ENCODE data around the gene MISP3.
A peak's percentile ranks its signal among the peaks of the same experiment; 100 is the strongest.

The MISP3 gene

GRCh38 chr19:14078411-14078810 lies 5.8 kb downstream of the MISP3 start:
- no peak for DNase-seq (ENCODE audit: low read depth in 2 of 3, low spot score in 2 of 3)

- DNase-seq (ENCODE audit: low read depth in 2 of 3, low spot score in 2 of 3), result peak; percentile 94 to 99 (median 95)
Measured at GRCh38 chr19:14080887-14081796, 8.6 kb downstream of the MISP3 start.

- DNase-seq (ENCODE audit: low read depth in 2 of 3, low spot score in 2 of 3), result no peak
Measured at GRCh38 chr19:14081797-14082674, 9.4 kb downstream of the MISP3 start.

GRCh38 chr19:14082675-14082960 lies 10.0 kb downstream of the MISP3 start:
- DNase-seq (ENCODE audit: low read depth in 2 of 3, low spot score in 2 of 3), result no peak

GRCh38 chr19:14085309-14085995 lies 12.9 kb downstream of the MISP3 start, which contains the start of gene C19orf67:
Gene C19orf67, minus strand, starts transcription at chr19:14085783. Its CDS starts 156 bp downstream, at chr19:14085627.
- DNase-seq (ENCODE audit: low read depth in 2 of 3, low spot score in 2 of 3), result no peak

- DNase-seq (ENCODE audit: low read depth in 2 of 3, low spot score in 2 of 3), result no peak
Measured at GRCh38 chr19:14086098-14086497, 13.5 kb downstream of the MISP3 start.

GRCh38 chr19:14088634-14089411 lies 16.2 kb downstream of the MISP3 start:
- DNase-seq (ENCODE audit: low read depth in 2 of 3, low spot score in 2 of 3), result no peak

GRCh38 chr19:14089412-14089661 lies 16.8 kb downstream of the MISP3 start:
- no peak for DNase-seq (ENCODE audit: low read depth in 2 of 3, low spot score in 2 of 3)

- DNase-seq (ENCODE audit: low read depth in 2 of 3, low spot score in 2 of 3), result no peak
Measured at GRCh38 chr19:14089662-14090508, 17.3 kb downstream of the MISP3 start.

- DNase-seq (ENCODE audit: low read depth in 2 of 3, low spot score in 2 of 3), result peak in 1 of 3 experiments; percentile 46
Measured at GRCh38 chr19:14090509-14091080, 18.0 kb downstream of the MISP3 start, which contains the start of gene SAMD1. Gene SAMD1, minus strand, starts transcription at chr19:14090751.

GRCh38 chr19:14091081-14091812 lies 18.7 kb downstream of the MISP3 start:
- DNase-seq (ENCODE audit: low read depth in 2 of 3, low spot score in 2 of 3), result peak in 1 of 3 experiments; percentile 57

GRCh38 chr19:14091813-14092462 lies 19.4 kb downstream of the MISP3 start:
- no peak for DNase-seq (ENCODE audit: low read depth in 2 of 3, low spot score in 2 of 3)

- DNase-seq (ENCODE audit: low read depth in 2 of 3, low spot score in 2 of 3), result no peak
Measured at GRCh38 chr19:14093117-14093823, 20.7 kb downstream of the MISP3 start.

GRCh38 chr19:14094854-14095253 lies 22.3 kb downstream of the MISP3 start:
- no peak for DNase-seq (ENCODE audit: low read depth in 2 of 3, low spot score in 2 of 3)

- DNase-seq (ENCODE audit: low read depth in 2 of 3, low spot score in 2 of 3), result no peak
Measured at GRCh38 chr19:14096272-14096992, 23.8 kb downstream of the MISP3 start.

- no peak for DNase-seq (ENCODE audit: low read depth in 2 of 3, low spot score in 2 of 3)
Measured at GRCh38 chr19:14097532-14098151, 25.1 kb downstream of the MISP3 start.
